ENCODE data around the gene CASQ2.

DNA sequence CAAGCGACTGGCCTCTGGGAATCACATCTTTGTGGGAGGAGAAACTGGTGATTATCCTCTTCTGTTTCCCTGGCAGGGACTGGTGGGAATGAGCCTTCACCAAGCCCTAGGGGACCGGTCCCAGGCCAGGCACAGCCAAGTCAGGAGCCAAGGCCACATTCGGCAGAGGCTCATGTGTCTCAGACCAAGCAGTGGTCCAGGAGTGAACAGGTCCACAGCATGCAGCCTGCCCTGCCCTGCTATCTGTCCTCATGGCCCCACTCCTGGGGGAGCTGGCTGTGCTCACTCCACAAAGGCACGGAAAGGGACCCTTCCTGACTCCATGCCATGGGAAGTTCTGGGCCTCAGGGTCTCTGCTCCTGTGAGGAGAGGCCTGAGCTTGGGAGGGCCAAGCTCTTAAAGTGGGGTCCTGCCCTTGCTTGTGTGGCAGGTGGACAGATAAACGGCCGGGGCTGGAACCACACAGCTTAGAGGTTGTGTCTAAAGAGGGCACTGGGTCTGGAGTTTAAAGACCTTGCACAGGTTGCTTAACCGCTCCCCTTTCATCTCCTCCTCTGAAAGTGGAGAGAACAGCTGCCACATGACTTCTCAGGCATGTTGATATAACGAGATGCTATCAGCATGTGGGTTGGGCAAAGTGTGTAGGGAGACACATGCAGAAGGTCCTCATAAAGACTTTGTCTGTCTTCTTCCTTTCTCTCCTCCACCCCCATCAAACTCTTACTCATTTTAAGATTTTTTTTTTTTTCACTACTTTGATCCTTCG lies 57.5 kb downstream of the CASQ2 start:
- TF ChIP-seq POLR2A (IDR thresholded peaks at IDR 0.05; ENCODE audit: low read depth, low read length) (no peak), GATA2 (IDR thresholded peaks at IDR 0.05; ENCODE audit: insufficient read depth, insufficient read length, low read depth, low read length) (no peak), EZH2 (IDR thresholded peaks at IDR 0.05; ENCODE audit: borderline replicate concordance, low read depth, low read length, severe bottlenecking) (no peak), POLR2AphosphoS5 (IDR thresholded peaks at IDR 0.05; ENCODE audit: insufficient read depth, low read depth, low read length) (no peak), MYC (IDR thresholded peaks at IDR 0.05; ENCODE audit: low read depth, low read length) (no peak)
- TF ChIP-seq, protein P1, sequence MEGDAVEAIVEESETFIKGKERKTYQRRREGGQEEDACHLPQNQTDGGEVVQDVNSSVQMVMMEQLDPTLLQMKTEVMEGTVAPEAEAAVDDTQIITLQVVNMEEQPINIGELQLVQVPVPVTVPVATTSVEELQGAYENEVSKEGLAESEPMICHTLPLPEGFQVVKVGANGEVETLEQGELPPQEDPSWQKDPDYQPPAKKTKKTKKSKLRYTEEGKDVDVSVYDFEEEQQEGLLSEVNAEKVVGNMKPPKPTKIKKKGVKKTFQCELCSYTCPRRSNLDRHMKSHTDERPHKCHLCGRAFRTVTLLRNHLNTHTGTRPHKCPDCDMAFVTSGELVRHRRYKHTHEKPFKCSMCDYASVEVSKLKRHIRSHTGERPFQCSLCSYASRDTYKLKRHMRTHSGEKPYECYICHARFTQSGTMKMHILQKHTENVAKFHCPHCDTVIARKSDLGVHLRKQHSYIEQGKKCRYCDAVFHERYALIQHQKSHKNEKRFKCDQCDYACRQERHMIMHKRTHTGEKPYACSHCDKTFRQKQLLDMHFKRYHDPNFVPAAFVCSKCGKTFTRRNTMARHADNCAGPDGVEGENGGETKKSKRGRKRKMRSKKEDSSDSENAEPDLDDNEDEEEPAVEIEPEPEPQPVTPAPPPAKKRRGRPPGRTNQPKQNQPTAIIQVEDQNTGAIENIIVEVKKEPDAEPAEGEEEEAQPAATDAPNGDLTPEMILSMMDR (IDR thresholded peaks at IDR 0.05; ENCODE audit: extremely low read depth in 1 of 2, insufficient read depth in 1 of 2, low read depth in 1 of 2, low read length in 2 of 2): no peak

Data from endothelial cell of umbilical vein (primary cell).